Skeletal muscle satellite cell (primary cell): ENCODE measurements around the gene JCAD.
"Not testable (repeated sequence)": the region's sequence is repeated elsewhere in the genome, so short reads cannot be mapped to it uniquely, and the experiment has no call there.

Source experiments
- H3K27me3 ChIP-seq: 2 replicates; pipeline ENCODE4 v1.7.0; 2013; ENCODE audit warnings: low read length; ENCODE audit not compliant: control insufficient read depth, insufficient read depth
- H3K36me3 ChIP-seq: 2 replicates; pipeline ENCODE4 v1.7.0; 2013; ENCODE audit warnings: mild to moderate bottlenecking, control low read depth, low read length; ENCODE audit not compliant: insufficient read depth
- H3K4me1 ChIP-seq: 2 replicates; pipeline ENCODE4 v1.7.0; 2013; ENCODE audit warnings: low read length; ENCODE audit not compliant: control insufficient read depth, insufficient read depth
- H3K4me2 ChIP-seq: 2 replicates; pipeline ENCODE4 v1.7.0; 2013; ENCODE audit warnings: mild to moderate bottlenecking, low read length
- H3K4me3 ChIP-seq: 2 replicates; pipeline ENCODE4 v1.7.0; 2013; ENCODE audit warnings: low read length
- H3K9ac ChIP-seq: 2 replicates; pipeline ENCODE4 v1.7.0; 2013; ENCODE audit warnings: mild to moderate bottlenecking, low read depth, low read length, moderate library complexity
- H3K9me3 ChIP-seq: replicated peaks from 2 replicates; pipeline ENCODE4 v1.7.0; 2013; ENCODE audit warnings: mild to moderate bottlenecking, control low read depth, low read length

Gene JCAD

DNA sequence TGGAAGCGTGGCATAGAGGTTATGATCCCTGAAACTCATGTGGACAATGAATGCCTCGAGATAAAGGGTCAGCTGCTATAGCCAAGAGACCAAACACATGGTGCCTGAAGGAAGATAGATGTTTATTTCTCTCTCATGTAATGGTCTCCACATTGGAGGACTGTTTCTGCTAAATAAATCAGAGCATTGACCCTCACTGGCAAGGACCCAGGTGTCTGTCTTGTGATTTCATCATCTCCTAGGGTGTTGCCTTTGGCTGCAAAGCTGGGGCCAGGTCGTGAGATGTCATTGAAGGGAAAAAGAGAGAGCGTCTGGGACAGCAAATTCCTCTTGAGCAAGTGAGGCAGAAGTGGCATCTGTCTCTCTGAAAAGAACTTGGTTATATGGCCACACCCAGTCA is 64.6 kb downstream of the JCAD start:
- H3K27me3 ChIP-seq, result peaks cover 50% of the 10 kb centered on the region
- no peaks in the 10 kb centered on the region for H3K9me3 ChIP-seq
- no peaks in the 10 kb centered on the region for H3K4me1 ChIP-seq
- H3K4me2 ChIP-seq, result no peak overlapping the region
- H3K4me3 ChIP-seq, result no peak overlapping the region
- H3K36me3 ChIP-seq, result no peaks in the 10 kb centered on the region
- no peak overlapping the region for H3K9ac ChIP-seq

DNA sequence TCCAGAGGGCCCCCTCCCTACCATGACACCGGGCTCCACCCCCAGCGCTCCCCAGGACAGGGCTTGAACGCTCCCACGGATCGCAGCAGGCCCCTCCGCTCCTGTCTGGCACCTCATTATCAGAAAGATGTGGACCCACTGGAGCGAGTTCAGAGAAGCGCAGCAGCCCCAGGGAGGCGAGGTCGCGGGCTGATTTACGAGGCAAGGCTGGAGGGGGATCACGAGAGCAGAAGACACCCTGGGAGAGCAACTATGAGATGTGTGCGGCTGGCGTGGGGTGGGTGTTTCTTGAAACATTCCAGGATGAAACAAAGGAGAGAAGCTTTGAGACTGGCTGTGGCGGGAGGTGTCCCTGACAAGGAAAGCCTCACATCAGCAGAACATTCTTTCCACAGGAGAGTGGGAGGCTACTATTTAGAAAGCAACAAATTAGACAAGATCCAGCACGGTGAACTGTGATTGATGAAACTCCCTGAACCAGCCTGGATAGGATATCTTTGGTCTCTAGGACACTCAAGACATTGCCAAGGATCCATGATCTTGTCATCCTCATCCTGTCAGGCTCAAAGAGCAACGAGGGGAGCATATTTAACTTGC is 66.0 kb downstream of the JCAD start:
- Histone ChIP-seq H3K36me3 (no peaks in the 10 kb centered on the region), H3K4me2 (no peak overlapping the region), H3K4me1 (no peaks in the 10 kb centered on the region), H3K27me3 (peaks cover 59% of the 10 kb centered on the region), H3K9ac (no peak overlapping the region), H3K9me3 (no peaks in the 10 kb centered on the region), H3K4me3 (no peak overlapping the region)

DNA sequence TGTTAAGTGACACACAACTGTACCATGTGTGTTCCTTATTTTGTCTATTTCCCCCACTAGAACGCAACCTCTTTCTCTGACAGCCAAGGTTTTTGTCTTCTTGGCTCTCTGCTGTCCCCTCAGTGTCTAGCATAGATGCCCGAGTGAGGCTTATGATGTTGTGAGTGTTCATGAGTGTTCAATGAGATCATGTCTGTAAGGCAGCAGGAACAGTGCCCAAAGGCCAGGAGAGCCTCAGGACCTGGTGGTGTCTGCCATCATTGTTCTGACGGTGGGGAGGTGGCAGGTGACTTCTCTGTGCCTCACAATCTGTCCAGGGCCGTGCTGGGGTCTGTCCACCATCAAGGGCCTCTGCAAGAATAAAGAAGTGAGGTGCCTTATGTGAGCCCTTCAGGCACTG is 66.5 kb downstream of the JCAD start:
- Histone ChIP-seq H3K36me3 (no peaks in the 10 kb centered on the region), H3K9ac (no peak overlapping the region), H3K4me1 (no peaks in the 10 kb centered on the region), H3K9me3 (no peaks in the 10 kb centered on the region), H3K4me2 (no peak overlapping the region), H3K27me3 (peaks cover 64% of the 10 kb centered on the region), H3K4me3 (no peak overlapping the region)

DNA sequence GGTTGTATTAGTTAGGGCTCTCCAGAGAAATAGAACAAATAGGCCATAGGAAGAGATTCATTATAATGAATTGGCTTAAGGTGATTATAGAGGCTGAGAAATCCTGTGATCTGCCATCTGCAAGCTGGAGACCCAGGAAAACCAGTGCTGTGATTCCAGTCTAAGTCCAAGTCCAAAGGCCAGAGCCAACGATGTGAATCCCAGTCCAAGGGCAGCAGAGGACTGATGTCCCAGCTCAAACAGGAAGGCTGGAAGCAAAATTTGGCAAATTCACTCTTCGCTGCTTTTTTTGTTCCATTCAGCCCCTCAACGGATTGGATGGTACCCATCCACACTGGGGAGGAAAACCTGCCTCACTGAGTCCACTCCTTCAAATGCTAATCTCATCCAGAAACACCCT is 68.0 kb downstream of the JCAD start:
- peaks cover 57% of the 10 kb centered on the region for H3K27me3 ChIP-seq
- H3K9me3 ChIP-seq, result no peaks in the 10 kb centered on the region
- H3K4me3 ChIP-seq, result no peak overlapping the region
- no peak overlapping the region for H3K4me2 ChIP-seq
- H3K4me1 ChIP-seq, result no peaks in the 10 kb centered on the region
- no peaks in the 10 kb centered on the region for H3K36me3 ChIP-seq
- no peak overlapping the region for H3K9ac ChIP-seq

DNA sequence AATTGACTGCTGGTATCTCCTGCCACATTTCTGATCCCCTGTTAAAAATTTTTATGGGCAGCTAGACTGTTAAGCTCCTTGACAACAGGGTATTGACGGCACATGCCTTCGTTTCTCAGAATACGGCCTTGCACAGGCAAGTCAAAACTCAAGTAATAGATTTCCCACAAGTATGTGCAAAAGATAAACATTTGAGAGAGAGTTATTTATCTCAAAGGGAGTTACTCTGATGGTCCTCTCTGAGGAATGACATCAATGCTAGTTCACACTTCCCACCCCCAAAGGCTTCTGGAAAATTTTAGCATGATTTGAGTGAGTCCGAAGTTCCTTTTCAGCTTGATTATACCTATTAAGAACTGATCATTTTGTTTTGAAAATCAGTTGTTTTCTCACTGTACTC is 71.9 kb downstream of the JCAD start:
- peaks cover 31% of the 10 kb centered on the region for H3K27me3 ChIP-seq
- no peak overlapping the region for H3K4me3 ChIP-seq
- peaks cover 3% of the 10 kb centered on the region for H3K9me3 ChIP-seq
- H3K4me2 ChIP-seq, result no peak overlapping the region
- no peaks in the 10 kb centered on the region for H3K4me1 ChIP-seq
- no peaks in the 10 kb centered on the region for H3K36me3 ChIP-seq
- H3K9ac ChIP-seq, result no peak overlapping the region

DNA sequence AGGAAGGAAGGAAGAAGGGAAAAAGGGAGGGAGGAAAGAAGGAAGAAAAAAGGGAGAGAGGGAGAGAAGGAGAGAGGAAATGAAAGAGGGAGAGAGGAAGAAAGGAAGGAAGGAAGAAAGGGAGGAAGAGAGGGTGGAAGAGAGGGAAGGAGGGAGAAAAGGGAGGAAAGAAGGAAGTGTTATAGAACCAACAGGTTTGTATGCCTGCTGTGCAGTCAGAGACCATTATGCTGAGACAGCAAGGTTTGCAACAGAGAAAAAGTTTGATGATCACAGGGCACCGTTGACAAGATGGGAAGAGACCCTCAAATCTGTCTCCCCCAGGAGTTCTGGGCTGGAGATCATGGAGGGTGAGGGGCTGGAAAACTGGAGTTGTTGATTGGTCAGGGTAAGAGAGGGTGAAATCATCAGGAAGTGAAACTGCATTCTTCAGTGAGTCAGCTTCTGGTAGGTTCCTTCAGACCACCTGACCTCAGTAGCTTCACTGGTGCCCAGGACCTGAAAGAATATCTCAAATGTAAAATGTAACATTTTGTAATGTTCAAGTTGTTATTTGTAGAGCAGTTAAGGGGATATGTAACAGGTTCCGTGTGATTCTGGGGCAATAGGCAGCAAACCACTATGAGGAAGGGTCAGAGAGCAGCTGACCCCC is 76.3 kb downstream of the JCAD start:
- no peak overlapping the region for H3K9ac ChIP-seq
- H3K27me3 ChIP-seq, result peaks cover 9% of the 10 kb centered on the region
- H3K9me3 ChIP-seq, result peaks cover 3% of the 10 kb centered on the region
- H3K4me3 ChIP-seq, result no peak overlapping the region
- H3K36me3 ChIP-seq, result no peaks in the 10 kb centered on the region
- H3K4me1 ChIP-seq, result no peaks in the 10 kb centered on the region
- H3K4me2 ChIP-seq, result no peak overlapping the region

DNA sequence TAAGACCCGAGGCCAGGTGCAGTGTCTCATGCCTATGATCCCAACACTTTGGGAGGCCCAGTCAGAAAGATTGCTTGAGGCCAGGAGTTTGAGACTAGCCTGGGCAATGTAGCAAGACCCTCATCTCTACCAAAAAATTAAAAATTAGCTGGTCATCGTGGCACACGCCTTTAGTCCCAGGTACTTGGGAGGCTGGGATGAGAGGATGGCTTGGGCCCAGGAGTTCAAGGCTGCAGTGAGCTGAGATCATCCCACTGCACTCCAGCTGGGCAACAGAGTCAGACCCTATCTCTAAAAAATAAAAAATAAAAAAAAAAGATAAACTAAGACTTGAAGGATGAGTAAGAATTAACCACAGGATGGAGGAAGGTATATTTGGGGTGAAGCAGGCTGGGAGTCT is 77.9 kb downstream of the JCAD start:
- Histone ChIP-seq H3K27me3 (peaks cover 15% of the 10 kb centered on the region), H3K9me3 (peaks cover 3% of the 10 kb centered on the region), H3K4me3 (no peak overlapping the region), H3K9ac (no peak overlapping the region), H3K36me3 (no peaks in the 10 kb centered on the region), H3K4me2 (no peak overlapping the region), H3K4me1 (no peaks in the 10 kb centered on the region)

DNA sequence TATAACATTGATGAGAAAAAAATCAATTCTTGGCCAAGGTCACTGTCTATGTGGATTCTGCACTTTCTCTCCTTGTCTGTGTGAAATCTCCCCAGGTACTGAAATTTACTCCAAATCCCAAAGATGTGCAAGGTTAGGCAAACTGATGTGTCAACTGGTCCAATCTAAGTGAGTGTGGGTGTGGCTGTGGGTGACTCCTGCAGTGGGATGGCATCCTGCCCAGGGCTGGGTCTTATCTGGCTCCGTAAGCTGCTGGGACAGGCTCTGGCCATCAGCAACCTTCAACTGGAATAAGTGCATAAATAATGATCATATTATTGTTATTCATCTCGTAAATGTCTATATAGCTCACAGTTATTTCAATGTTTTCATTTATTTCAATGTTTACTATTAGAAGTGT is 79.3 kb downstream of the JCAD start:
- H3K4me2 ChIP-seq, result no peak overlapping the region
- H3K4me3 ChIP-seq, result no peak overlapping the region
- H3K27me3 ChIP-seq, result peaks cover 21% of the 10 kb centered on the region
- no peak overlapping the region for H3K9ac ChIP-seq
- H3K9me3 ChIP-seq, result peaks cover 3% of the 10 kb centered on the region
- no peaks in the 10 kb centered on the region for H3K4me1 ChIP-seq
- no peaks in the 10 kb centered on the region for H3K36me3 ChIP-seq

DNA sequence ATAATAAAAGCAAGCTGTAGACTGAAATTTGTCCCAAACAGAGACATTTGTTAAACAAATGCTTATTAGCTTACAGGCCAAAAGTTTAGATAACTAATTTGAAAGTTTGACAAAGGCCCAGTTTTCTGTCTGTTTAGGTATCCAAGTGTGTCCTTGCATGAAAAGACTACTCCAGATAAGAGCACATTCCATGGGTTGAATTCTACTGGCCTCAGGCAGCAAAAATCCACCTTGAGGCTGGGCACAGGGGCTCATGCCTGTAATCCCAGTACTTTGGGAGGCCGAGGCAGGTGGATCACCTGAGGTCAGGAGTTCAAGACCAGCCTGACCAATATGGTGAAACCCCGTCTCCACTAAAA is 80.0 kb downstream of the JCAD start:
- not testable (repeated sequence) for H3K4me1 ChIP-seq, H3K4me3 ChIP-seq, H3K36me3 ChIP-seq, H3K9ac ChIP-seq, H3K9me3 ChIP-seq, H3K4me2 ChIP-seq
- H3K27me3 ChIP-seq, result peaks cover 22% of the 10 kb centered on the region

DNA sequence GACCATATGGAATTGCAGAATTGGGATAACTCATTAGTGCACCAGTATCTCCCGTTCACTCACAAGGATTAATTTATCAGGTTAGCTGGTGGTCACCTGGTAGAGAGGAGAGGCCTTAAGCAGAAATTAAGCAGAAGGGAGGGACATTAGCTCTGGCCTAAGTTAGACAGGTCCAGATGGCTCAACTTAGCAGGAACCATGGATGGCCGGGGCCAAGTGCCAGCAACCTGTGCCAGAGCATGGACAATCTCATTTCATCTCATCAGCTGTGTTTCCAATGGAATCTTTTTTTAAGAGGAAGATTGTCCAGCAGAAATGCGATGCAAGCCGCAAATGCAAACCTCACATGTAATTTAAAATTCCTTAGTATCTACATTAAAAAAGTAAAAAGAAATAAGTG is 82.2 kb downstream of the JCAD start:
- H3K27me3 ChIP-seq, result peaks cover 25% of the 10 kb centered on the region

DNA sequence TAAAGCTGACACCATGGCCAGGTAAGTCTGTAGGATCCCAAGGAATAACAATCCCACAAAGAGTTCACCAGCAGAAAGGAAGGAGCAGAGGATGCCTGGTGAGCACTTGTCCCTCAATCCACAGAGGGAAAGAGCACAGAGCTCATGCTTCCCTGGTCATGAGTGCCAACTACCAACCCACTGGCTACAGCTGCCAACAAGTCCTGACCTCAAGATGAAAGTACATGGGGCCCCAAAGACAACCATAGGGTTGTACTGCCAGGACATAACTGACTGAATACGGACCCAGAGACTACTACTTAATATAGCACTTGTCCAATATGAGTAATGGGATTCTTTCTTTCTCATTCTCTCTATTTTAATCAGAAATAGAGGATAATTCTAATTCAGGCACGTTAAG is 83.3 kb downstream of the JCAD start:
- Histone ChIP-seq H3K4me2 (no peak overlapping the region), H3K36me3 (no peaks in the 10 kb centered on the region), H3K27me3 (peaks cover 27% of the 10 kb centered on the region), H3K9ac (no peak overlapping the region), H3K4me3 (no peak overlapping the region), H3K9me3 (no peaks in the 10 kb centered on the region), H3K4me1 (no peaks in the 10 kb centered on the region)

More for the DNA sequence above, 82.2 kb downstream of the JCAD start:
- Histone ChIP-seq H3K9ac (no peak overlapping the region), H3K9me3 (no peaks in the 10 kb centered on the region), H3K4me3 (no peak overlapping the region), H3K36me3 (no peaks in the 10 kb centered on the region), H3K4me2 (no peak overlapping the region), H3K4me1 (no peaks in the 10 kb centered on the region)

DNA sequence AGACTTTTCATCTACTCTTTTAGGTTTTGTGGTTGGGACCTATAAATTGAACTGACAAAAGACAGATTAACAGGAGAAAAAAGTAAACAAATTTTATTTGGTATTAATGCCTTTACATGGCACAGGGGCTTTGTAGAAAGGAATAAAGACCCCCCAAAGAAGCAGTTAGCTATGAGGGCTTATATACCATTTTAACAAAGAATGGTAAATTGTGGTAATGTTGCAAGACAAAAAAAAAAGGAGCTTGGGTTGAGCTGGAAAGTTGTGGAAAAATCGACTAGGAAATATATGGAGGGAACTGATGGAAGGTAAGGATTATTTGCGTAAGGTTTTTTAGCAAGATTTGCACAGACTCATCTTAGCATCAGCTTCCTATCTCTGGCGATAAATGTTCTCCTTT is 84.6 kb downstream of the JCAD start:
- Histone ChIP-seq H3K4me1 (no peaks in the 10 kb centered on the region), H3K27me3 (peaks cover 27% of the 10 kb centered on the region), H3K9ac (no peak overlapping the region), H3K36me3 (no peaks in the 10 kb centered on the region), H3K9me3 (no peaks in the 10 kb centered on the region), H3K4me2 (no peak overlapping the region), H3K4me3 (no peak overlapping the region)
